HEK293 (cell line): Measurements from ENCODE around the gene FOXN4.

Source experiments
- GLIS2 ChIP-seq: fragments of 450-650 bp; formaldehyde crosslinking; IDR thresholded peaks from 2 replicates; pipeline ENCODE4 v1.5.1; 2016; ENCODE audit warnings: missing biosample characterization, missing genetic modification characterization
- KLF8 ChIP-seq: fragments of 450-650 bp; formaldehyde crosslinking; IDR thresholded peaks from 2 replicates; pipeline ENCODE4 v1.5.1; 2016; ENCODE audit warnings: missing biosample characterization, missing genetic modification characterization
- KLF9 ChIP-seq: fragments of 450-650 bp; formaldehyde crosslinking; IDR thresholded peaks from 2 replicates; pipeline ENCODE4 v1.5.1; 2016; ENCODE audit warnings: missing biosample characterization, missing genetic modification characterization, low read depth
- OVOL3 ChIP-seq: fragments of 450-650 bp; formaldehyde crosslinking; IDR thresholded peaks from 2 replicates; pipeline ENCODE4 v1.5.1; 2016; ENCODE audit warnings: missing biosample characterization, missing genetic modification characterization
- RBAK ChIP-seq: fragments of 450-650 bp; formaldehyde crosslinking; IDR thresholded peaks from 2 replicates; pipeline ENCODE4 v1.5.1; 2016; ENCODE audit warnings: missing biosample characterization, missing genetic modification characterization
- SCRT2 ChIP-seq: fragments of 450-650 bp; formaldehyde crosslinking; IDR thresholded peaks from 2 replicates; pipeline ENCODE4 v1.5.1; 2016; ENCODE audit warnings: missing biosample characterization, missing genetic modification characterization
- WT1 ChIP-seq: fragments of 450-650 bp; formaldehyde crosslinking; IDR thresholded peaks from 2 replicates; pipeline ENCODE4 v1.5.1; 2016; ENCODE audit warnings: missing biosample characterization, missing genetic modification characterization
- ZBTB1 ChIP-seq: fragments of 450-650 bp; formaldehyde crosslinking; IDR thresholded peaks from 2 replicates; pipeline ENCODE4 v1.5.1; 2016; ENCODE audit warnings: missing biosample characterization, missing genetic modification characterization
- ZBTB17 ChIP-seq: fragments of 450-650 bp; formaldehyde crosslinking; IDR thresholded peaks from 2 replicates; pipeline ENCODE4 v1.5.1; 2016; ENCODE audit warnings: missing biosample characterization, missing genetic modification characterization
- ZBTB48 ChIP-seq: fragments of 450-650 bp; formaldehyde crosslinking; IDR thresholded peaks from 2 replicates; pipeline ENCODE4 v1.5.1; 2016; ENCODE audit warnings: missing biosample characterization, missing genetic modification characterization
- ZBTB8A ChIP-seq: fragments of 450-650 bp; formaldehyde crosslinking; IDR thresholded peaks from 2 replicates; pipeline ENCODE4 v1.5.1; 2016; ENCODE audit warnings: missing biosample characterization, missing genetic modification characterization
- ZNF132 ChIP-seq: fragments of 450-650 bp; formaldehyde crosslinking; IDR thresholded peaks from 2 replicates; pipeline ENCODE4 v1.5.1; 2017; ENCODE audit warnings: missing biosample characterization, missing genetic modification characterization, borderline replicate concordance
- ZNF239 ChIP-seq: fragments of 450-650 bp; formaldehyde crosslinking; IDR thresholded peaks from 2 replicates; pipeline ENCODE4 v1.5.1; 2016; ENCODE audit warnings: missing biosample characterization, missing genetic modification characterization
- ZNF404 ChIP-seq: fragments of 450-650 bp; formaldehyde crosslinking; IDR thresholded peaks from 2 replicates; pipeline ENCODE4 v1.5.1; 2017; ENCODE audit warnings: missing biosample characterization, missing genetic modification characterization
- ZNF560 ChIP-seq: fragments of 450-650 bp; formaldehyde crosslinking; IDR thresholded peaks from 2 replicates; pipeline ENCODE4 v1.5.1; 2017; ENCODE audit warnings: missing biosample characterization, missing genetic modification characterization, borderline replicate concordance
- ZNF561 ChIP-seq: fragments of 450-650 bp; IDR thresholded peaks from 2 replicates; pipeline ENCODE4 v1.5.1; 2018; ENCODE audit warnings: missing biosample characterization, missing genetic modification characterization, borderline replicate concordance
- ZNF585B ChIP-seq: fragments of 450-650 bp; formaldehyde crosslinking; IDR thresholded peaks from 2 replicates; pipeline ENCODE4 v1.5.1; 2016; ENCODE audit warnings: missing biosample characterization, missing genetic modification characterization
- ZNF610 ChIP-seq: fragments of 450-650 bp; formaldehyde crosslinking; IDR thresholded peaks from 2 replicates; pipeline ENCODE4 v1.5.1; 2016; ENCODE audit warnings: missing biosample characterization, missing genetic modification characterization, borderline replicate concordance
- ZNF626 ChIP-seq: fragments of 450-650 bp; sonication (Bioruptor Pico); formaldehyde crosslinking; IDR thresholded peaks from 2 replicates; pipeline ENCODE4 v1.5.1; 2018; ENCODE audit warnings: missing biosample characterization, missing genetic modification characterization, inconsistent platforms
- ZNF629 ChIP-seq: fragments of 450-650 bp; formaldehyde crosslinking; IDR thresholded peaks from 2 replicates; pipeline ENCODE4 v1.5.1; 2017; ENCODE audit warnings: missing biosample characterization, missing genetic modification characterization
- ZNF707 ChIP-seq: fragments of 450-650 bp; formaldehyde crosslinking; IDR thresholded peaks from 2 replicates; pipeline ENCODE4 v1.5.1; 2016; ENCODE audit warnings: missing biosample characterization, missing genetic modification characterization
- ZNF830 ChIP-seq: fragments of 450-650 bp; IDR thresholded peaks from 2 replicates; pipeline ENCODE4 v1.5.0; 2018; ENCODE audit warnings: missing biosample characterization, missing genetic modification characterization, low read depth, mild to moderate bottlenecking, moderate library complexity
- TF ChIP-seq, protein P1 (sequence below): fragments of 450-650 bp; formaldehyde crosslinking; IDR thresholded peaks from 2 replicates; pipeline ENCODE4 v1.5.1; 2016; ENCODE audit warnings: missing biosample characterization, missing genetic modification characterization
- TF ChIP-seq, protein P2 (sequence below): fragments of 450-650 bp; formaldehyde crosslinking; IDR thresholded peaks from 2 replicates; pipeline ENCODE4 v1.5.1; 2016; ENCODE audit warnings: missing biosample characterization, missing genetic modification characterization
- TF ChIP-seq, protein P3 (sequence below): fragments of 450-650 bp; formaldehyde crosslinking; IDR thresholded peaks from 2 replicates; pipeline ENCODE4 v1.5.1; 2017; ENCODE audit warnings: missing biosample characterization, missing genetic modification characterization
- TF ChIP-seq, protein P4 (sequence below): fragments of 450-650 bp; formaldehyde crosslinking; IDR thresholded peaks from 2 replicates; pipeline ENCODE4 v1.5.1; 2017; ENCODE audit warnings: missing biosample characterization, mild to moderate bottlenecking, missing genetic modification characterization, moderate library complexity
- TF ChIP-seq, protein P5 (sequence below): fragments of 450-650 bp; formaldehyde crosslinking; IDR thresholded peaks from 2 replicates; pipeline ENCODE4 v1.5.1; 2016; ENCODE audit warnings: missing biosample characterization, missing genetic modification characterization

FOXN4 gene

DNA sequence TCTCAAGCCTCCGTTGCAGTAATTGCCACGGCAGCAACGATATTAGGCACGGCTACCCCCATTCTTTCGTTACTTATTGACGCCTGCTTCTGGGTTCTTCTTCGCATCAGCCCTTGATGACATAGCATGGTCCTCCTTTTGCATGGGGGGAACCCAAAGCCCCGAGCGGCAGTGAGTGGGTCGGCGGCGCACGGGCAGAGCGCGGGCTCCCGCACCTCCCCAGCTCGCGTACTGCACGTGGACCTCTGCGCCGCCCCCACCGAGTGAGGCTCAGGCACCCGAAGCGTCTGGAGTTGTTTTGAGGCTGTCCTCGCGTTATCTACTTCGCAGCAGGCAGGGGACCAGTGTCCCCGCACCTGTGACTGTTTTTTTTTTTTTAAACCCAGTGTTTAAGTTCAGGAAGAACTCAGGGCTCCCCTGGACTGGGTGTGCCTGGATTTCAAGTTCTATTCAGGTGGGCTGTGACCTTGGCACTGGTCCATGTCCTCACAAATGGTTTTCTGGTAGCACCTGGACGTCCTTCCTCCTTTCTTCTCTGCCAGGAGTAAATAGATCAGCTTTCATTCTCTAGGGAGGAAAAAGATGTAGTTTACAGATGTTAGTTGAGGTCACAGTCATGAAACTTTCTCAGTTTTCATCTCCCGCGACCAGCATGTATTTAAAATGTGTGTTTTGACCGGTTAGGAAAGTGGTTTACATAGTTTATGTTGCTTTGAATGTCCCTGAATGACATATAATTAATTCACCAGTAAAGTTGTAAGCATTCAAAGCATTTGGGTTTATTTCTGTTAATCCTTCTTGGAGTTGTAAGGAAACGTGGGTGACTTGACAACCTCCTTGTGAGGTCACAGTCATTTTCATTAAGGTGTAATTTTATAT lies 1.4 kb upstream of the FOXN4 start (continued):
- TF ChIP-seq, protein P1, sequence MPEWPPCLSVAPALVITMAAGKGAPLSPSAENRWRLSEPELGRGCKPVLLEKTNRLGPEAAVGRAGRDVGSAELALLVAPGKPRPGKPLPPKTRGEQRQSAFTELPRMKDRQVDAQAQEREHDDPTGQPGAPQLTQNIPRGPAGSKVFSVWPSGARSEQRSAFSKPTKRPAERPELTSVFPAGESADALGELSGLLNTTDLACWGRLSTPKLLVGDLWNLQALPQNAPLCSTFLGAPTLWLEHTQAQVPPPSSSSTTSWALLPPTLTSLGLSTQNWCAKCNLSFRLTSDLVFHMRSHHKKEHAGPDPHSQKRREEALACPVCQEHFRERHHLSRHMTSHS (tag by site-specific recombination): no peak
- TF ChIP-seq ZNF132 (tag by site-specific recombination) (no peak), ZBTB8A (tag by site-specific recombination) (peak; percentile 73), ZNF560 (tag by site-specific recombination) (no peak), WT1 (tag by site-specific recombination) (peak; percentile 35; the same call in 1 of the 2 replicates), ZBTB48 (tag by site-specific recombination) (peak; percentile 83; the same call in 1 of the 2 replicates), ZNF404 (tag by site-specific recombination) (no peak), ZBTB1 (0 out of 2 replicates have a peak, but pooled peaks have one; percentile 40), KLF8 (tag by site-specific recombination) (peak; percentile 46; the same call in 1 of the 2 replicates), ZNF585B (tag by site-specific recombination) (no peak), ZNF707 (tag by site-specific recombination) (no peak), RBAK (no peak), ZNF239 (tag by site-specific recombination) (no peak), SCRT2 (tag by site-specific recombination) (0 out of 2 replicates have a peak, but pooled peaks have one; percentile 27), ZNF830 (no peak), OVOL3 (tag by site-specific recombination) (0 out of 2 replicates have a peak, but pooled peaks have one; percentile 54), ZNF629 (tag by site-specific recombination) (peak; percentile 32; the same call in 1 of the 2 replicates), KLF9 (tag by site-specific recombination) (peak; percentile 70), GLIS2 (tag by site-specific recombination) (peak; percentile 86), ZNF561 (tag by site-specific recombination) (peak; percentile 42; the same call in 1 of the 2 replicates), ZNF610 (peak; percentile 46; the same call in 1 of the 2 replicates), ZBTB17 (peak; percentile 93), ZNF626 (tag by site-specific recombination) (no peak)
- TF ChIP-seq, protein P2, sequence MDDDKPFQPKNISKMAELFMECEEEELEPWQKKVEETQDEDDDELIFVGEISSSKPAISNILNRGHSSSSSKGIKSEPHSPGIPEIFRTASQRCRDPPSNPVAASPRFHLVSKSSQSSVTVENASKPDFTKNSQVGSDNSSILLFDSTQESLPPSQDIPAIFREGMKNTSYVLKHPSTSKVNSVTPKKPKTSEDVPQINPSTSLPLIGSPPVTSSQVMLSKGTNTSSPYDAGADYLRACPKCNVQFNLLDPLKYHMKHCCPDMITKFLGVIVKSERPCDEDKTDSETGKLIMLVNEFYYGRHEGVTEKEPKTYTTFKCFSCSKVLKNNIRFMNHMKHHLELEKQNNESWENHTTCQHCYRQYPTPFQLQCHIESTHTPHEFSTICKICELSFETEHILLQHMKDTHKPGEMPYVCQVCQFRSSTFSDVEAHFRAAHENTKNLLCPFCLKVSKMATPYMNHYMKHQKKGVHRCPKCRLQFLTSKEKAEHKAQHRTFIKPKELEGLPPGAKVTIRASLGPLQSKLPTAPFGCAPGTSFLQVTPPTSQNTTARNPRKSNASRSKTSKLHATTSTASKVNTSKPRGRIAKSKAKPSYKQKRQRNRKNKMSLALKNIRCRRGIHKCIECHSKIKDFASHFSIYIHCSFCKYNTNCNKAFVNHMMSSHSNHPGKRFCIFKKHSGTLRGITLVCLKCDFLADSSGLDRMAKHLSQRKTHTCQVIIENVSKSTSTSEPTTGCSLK (tag by site-specific recombination): no peak
- TF ChIP-seq, protein P3, sequence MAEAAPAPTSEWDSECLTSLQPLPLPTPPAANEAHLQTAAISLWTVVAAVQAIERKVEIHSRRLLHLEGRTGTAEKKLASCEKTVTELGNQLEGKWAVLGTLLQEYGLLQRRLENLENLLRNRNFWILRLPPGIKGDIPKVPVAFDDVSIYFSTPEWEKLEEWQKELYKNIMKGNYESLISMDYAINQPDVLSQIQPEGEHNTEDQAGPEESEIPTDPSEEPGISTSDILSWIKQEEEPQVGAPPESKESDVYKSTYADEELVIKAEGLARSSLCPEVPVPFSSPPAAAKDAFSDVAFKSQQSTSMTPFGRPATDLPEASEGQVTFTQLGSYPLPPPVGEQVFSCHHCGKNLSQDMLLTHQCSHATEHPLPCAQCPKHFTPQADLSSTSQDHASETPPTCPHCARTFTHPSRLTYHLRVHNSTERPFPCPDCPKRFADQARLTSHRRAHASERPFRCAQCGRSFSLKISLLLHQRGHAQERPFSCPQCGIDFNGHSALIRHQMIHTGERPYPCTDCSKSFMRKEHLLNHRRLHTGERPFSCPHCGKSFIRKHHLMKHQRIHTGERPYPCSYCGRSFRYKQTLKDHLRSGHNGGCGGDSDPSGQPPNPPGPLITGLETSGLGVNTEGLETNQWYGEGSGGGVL: peak; percentile 68
- TF ChIP-seq, protein P4, sequence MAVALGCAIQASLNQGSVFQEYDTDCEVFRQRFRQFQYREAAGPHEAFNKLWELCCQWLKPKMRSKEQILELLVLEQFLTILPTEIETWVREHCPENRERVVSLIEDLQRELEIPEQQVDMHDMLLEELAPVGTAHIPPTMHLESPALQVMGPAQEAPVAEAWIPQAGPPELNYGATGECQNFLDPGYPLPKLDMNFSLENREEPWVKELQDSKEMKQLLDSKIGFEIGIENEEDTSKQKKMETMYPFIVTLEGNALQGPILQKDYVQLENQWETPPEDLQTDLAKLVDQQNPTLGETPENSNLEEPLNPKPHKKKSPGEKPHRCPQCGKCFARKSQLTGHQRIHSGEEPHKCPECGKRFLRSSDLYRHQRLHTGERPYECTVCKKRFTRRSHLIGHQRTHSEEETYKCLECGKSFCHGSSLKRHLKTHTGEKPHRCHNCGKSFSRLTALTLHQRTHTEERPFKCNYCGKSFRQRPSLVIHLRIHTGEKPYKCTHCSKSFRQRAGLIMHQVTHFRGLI: 0 out of 2 replicates have a peak, but pooled peaks have one; percentile 9
- TF ChIP-seq, protein P5, sequence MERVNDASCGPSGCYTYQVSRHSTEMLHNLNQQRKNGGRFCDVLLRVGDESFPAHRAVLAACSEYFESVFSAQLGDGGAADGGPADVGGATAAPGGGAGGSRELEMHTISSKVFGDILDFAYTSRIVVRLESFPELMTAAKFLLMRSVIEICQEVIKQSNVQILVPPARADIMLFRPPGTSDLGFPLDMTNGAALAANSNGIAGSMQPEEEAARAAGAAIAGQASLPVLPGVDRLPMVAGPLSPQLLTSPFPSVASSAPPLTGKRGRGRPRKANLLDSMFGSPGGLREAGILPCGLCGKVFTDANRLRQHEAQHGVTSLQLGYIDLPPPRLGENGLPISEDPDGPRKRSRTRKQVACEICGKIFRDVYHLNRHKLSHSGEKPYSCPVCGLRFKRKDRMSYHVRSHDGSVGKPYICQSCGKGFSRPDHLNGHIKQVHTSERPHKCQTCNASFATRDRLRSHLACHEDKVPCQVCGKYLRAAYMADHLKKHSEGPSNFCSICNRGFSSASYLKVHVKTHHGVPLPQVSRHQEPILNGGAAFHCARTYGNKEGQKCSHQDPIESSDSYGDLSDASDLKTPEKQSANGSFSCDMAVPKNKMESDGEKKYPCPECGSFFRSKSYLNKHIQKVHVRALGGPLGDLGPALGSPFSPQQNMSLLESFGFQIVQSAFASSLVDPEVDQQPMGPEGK (tag by site-specific recombination): peak; percentile 92
